Measurements from ENCODE around the gene CDKN2AIPNL. TPM values are rescaled to one million over a fixed set of nuclear protein-coding genes. Genes with fewer than 3 reads are reported as not detected.

Gene CDKN2AIPNL
- total RNA-seq, 1 experiment from 2014 or later, result 38.2 TPM

GRCh38 chr5:134398609-134399155 lies 13.0 kb downstream of the CDKN2AIPNL start:
- BruUV-seq (replicated peaks), result no TSS peak
- no peak overlapping the region for H3K4me2 ChIP-seq (ENCODE audit: low read length)
- TF ChIP-seq CTCF (conservative IDR thresholded peaks at IDR 0.05; ENCODE audit: low read depth, low read length) (no peak), EZH2 (IDR thresholded peaks at IDR 0.05; ENCODE audit: low read length, unreplicated experiment) (no peak), EZH2phosphoT487 (IDR thresholded peaks at IDR 0.05; ENCODE audit: borderline replicate concordance, low read length) (no peak)
- ATAC-seq, result 0 out of 2 replicates have a peak, but pooled peaks have one; percentile 25
- no peaks in the 10 kb centered on the region for H3K9me2 ChIP-seq (replicated peaks; ENCODE audit: low read length)
- no peaks in the 10 kb centered on the region for H4K20me1 ChIP-seq (ENCODE audit: low read length)
- H2AFZ ChIP-seq (ENCODE audit: low read length), result no peak overlapping the region
- H3K27ac ChIP-seq (ENCODE audit: low read length), result no peak overlapping the region
- DNase-seq, result no peak
- ChIA-PET POLR2A (ENCODE audit: unreplicated experiment) (no interaction called here), CTCF (interaction anchor here (0.6 kb wide), 1 partner anchor 126 kb away, joined by 5 read pairs; no protein-coding TSS in a partner anchor)
- H3K4me1 ChIP-seq (ENCODE audit: insufficient read depth, low read length), result peaks cover 15% of the 10 kb centered on the region
- intact Hi-C loops (cut with micrococcal nuclease), result no loop called here
- no peaks in the 10 kb centered on the region for H3K27me3 ChIP-seq (ENCODE audit: low read length)
- H3K9me3 ChIP-seq (ENCODE audit: low read length), result no peaks in the 10 kb centered on the region
- H3K36me3 ChIP-seq (ENCODE audit: low read depth, low read length), result peaks cover 8% of the 10 kb centered on the region
- H3K4me3 ChIP-seq (ENCODE audit: low read length), result no peak overlapping the region
- H3K79me2 ChIP-seq (ENCODE audit: low read length), result no peaks in the 10 kb centered on the region
- H3K9ac ChIP-seq (ENCODE audit: low read length), result no peak overlapping the region
- H3F3A ChIP-seq (ENCODE audit: low read length, unreplicated experiment), result no peaks in the 10 kb centered on the region

- no peaks in the 10 kb centered on the region for H4K20me1 ChIP-seq (ENCODE audit: low read length)
- H3K79me2 ChIP-seq (ENCODE audit: low read length), result no peaks in the 10 kb centered on the region
- no peak overlapping the region for H2AFZ ChIP-seq (ENCODE audit: low read length)
- no peaks in the 10 kb centered on the region for H3F3A ChIP-seq (ENCODE audit: low read length, unreplicated experiment)
- H3K9ac ChIP-seq (ENCODE audit: low read length), result no peak overlapping the region
- H3K9me3 ChIP-seq (ENCODE audit: low read length), result no peaks in the 10 kb centered on the region
- intact Hi-C loops (cut with micrococcal nuclease), result no loop called here
- ChIA-PET POLR2A (ENCODE audit: unreplicated experiment) (no interaction called here), CTCF (no interaction called here)
- ATAC-seq (no peak), DNase-seq (no peak)
- peaks cover 22% of the 10 kb centered on the region for H3K4me1 ChIP-seq (ENCODE audit: insufficient read depth, low read length)
- peaks cover 11% of the 10 kb centered on the region for H3K36me3 ChIP-seq (ENCODE audit: low read depth, low read length)
- no TSS peak for BruUV-seq (replicated peaks)
- TF ChIP-seq EZH2phosphoT487 (IDR thresholded peaks at IDR 0.05; ENCODE audit: borderline replicate concordance, low read length) (no peak), EZH2 (IDR thresholded peaks at IDR 0.05; ENCODE audit: low read length, unreplicated experiment) (no peak), CTCF (conservative IDR thresholded peaks at IDR 0.05; ENCODE audit: low read depth, low read length) (no peak)
- no peak overlapping the region for H3K4me2 ChIP-seq (ENCODE audit: low read length)
- no peak overlapping the region for H3K27ac ChIP-seq (ENCODE audit: low read length)
- H3K9me2 ChIP-seq (replicated peaks; ENCODE audit: low read length), result no peaks in the 10 kb centered on the region
- H3K4me3 ChIP-seq (ENCODE audit: low read length), result no peak overlapping the region
- no peaks in the 10 kb centered on the region for H3K27me3 ChIP-seq (ENCODE audit: low read length)
These were observed 14.5 kb downstream of the CDKN2AIPNL start for GRCh38 chr5:134397196-134397595.

- no peak for TF ChIP-seq EZH2 (IDR thresholded peaks at IDR 0.05; ENCODE audit: low read length, unreplicated experiment)
- no peak for TF ChIP-seq CTCF (conservative IDR thresholded peaks at IDR 0.05; ENCODE audit: low read depth, low read length)
- no peak for TF ChIP-seq EZH2phosphoT487 (IDR thresholded peaks at IDR 0.05; ENCODE audit: borderline replicate concordance, low read length)
- no TSS peak for BruUV-seq (replicated peaks)
- Histone ChIP-seq H4K20me1 (ENCODE audit: low read length) (peaks cover 5% of the 10 kb centered on the region; the same call in 1 of the 2 replicates), H3K9me2 (replicated peaks; ENCODE audit: low read length) (no peaks in the 10 kb centered on the region), H3K27ac (ENCODE audit: low read length) (no peak overlapping the region), H3K36me3 (ENCODE audit: low read depth, low read length) (peaks cover 11% of the 10 kb centered on the region), H3K4me2 (ENCODE audit: low read length) (no peak overlapping the region), H3K4me3 (ENCODE audit: low read length) (no peak overlapping the region), H3K79me2 (ENCODE audit: low read length) (no peaks in the 10 kb centered on the region), H3K27me3 (ENCODE audit: low read length) (no peaks in the 10 kb centered on the region), H3K9ac (ENCODE audit: low read length) (no peak overlapping the region), H3K9me3 (ENCODE audit: low read length) (no peaks in the 10 kb centered on the region), H3K4me1 (ENCODE audit: insufficient read depth, low read length) (peaks cover 31% of the 10 kb centered on the region), H2AFZ (ENCODE audit: low read length) (no peak overlapping the region), H3F3A (ENCODE audit: low read length, unreplicated experiment) (no peaks in the 10 kb centered on the region)
- CTCF ChIA-PET, result no interaction called here
- POLR2A ChIA-PET (ENCODE audit: unreplicated experiment), result no interaction called here
- intact Hi-C loops (cut with micrococcal nuclease), result no loop called here
- no peak for DNase-seq
- no peak for ATAC-seq
These were observed 15.4 kb downstream of the CDKN2AIPNL start for GRCh38 chr5:134396274-134396673.

Measured in PC-3 (cell line).